Epidermal melanocyte (primary cell): ENCODE results near the gene GATD1.
A peak's percentile ranks its signal among the peaks of the same experiment; 100 is the strongest.

Source experiments
- DNase-seq: peaks from one replicate; pipeline ENCODE4 v3.0.0; 2011; ENCODE audit warnings: low spot score; ENCODE audit not compliant: insufficient read length

Gene GATD1

GRCh38 chr11:777288-778255, at the start of gene GATD1:
TSS of gene GATD1 (minus strand) at chr11:777487. CDS start at chr11:777462, 25 bp downstream.
- peak; percentile 100 for DNase-seq

GRCh38 chr11:826836-827145, 49.5 kb upstream of the GATD1 start:
- no peak for DNase-seq

GRCh38 chr11:826227-826621, 48.9 kb upstream of the GATD1 start:
- DNase-seq, result no peak

GRCh38 chr11:825366-826226, 48.3 kb upstream of the GATD1 start:
- DNase-seq, result no peak

GRCh38 chr11:824942-825341, 47.7 kb upstream of the GATD1 start:
- DNase-seq, result no peak

- no peak for DNase-seq
Observed at GRCh38 chr11:824292-824880, 47.1 kb upstream of the GATD1 start.

GRCh38 chr11:823441-824291, 46.4 kb upstream of the GATD1 start:
- no peak for DNase-seq

- DNase-seq, result no peak
Observed at GRCh38 chr11:821512-822371, 44.5 kb upstream of the GATD1 start.

- DNase-seq, result peak; percentile 96
Observed at GRCh38 chr11:820655-821511, 43.6 kb upstream of the GATD1 start.

GRCh38 chr11:819943-820649, 42.8 kb upstream of the GATD1 start:
- peak; percentile 72 for DNase-seq

GRCh38 chr11:819129-819931, 42.0 kb upstream of the GATD1 start:
- DNase-seq, result peak; percentile 96

GRCh38 chr11:818396-819128, 41.3 kb upstream of the GATD1 start, which contains the start of gene PNPLA2:
TSS of gene PNPLA2 (plus strand) at chr11:818914. CDS start at chr11:819719, 805 bp downstream.
- no peak for DNase-seq

- no peak for DNase-seq
Observed at GRCh38 chr11:816433-816779, 39.1 kb upstream of the GATD1 start.

GRCh38 chr11:815675-816432, 38.6 kb upstream of the GATD1 start:
- no peak for DNase-seq

- DNase-seq, result no peak
Observed at GRCh38 chr11:813456-814096, 36.3 kb upstream of the GATD1 start.

GRCh38 chr11:813072-813455, 35.8 kb upstream of the GATD1 start:
- no peak for DNase-seq
